GM12878 (cell line): ENCODE measurements around the gene NPW. TPM values are rescaled to one million over a fixed set of nuclear protein-coding genes. Genes with fewer than 3 reads are reported as not detected.

Experiments
- BMI1 ChIP-seq: fragments of 450-650 bp; IDR thresholded peaks from 2 replicates; pipeline ENCODE4 v1.6.1; 2016; ENCODE audit warnings: mild to moderate bottlenecking, moderate library complexity, borderline replicate concordance
- CHD2 ChIP-seq: IDR thresholded peaks from 2 replicates; pipeline ENCODE4 v1.6.1; 2011; ENCODE audit warnings: low read depth, low read length, improper control_type of control experiment, borderline replicate concordance
- HDGF ChIP-seq: fragments of 450-650 bp; IDR thresholded peaks from 2 replicates; pipeline ENCODE4 v1.6.1; 2016; ENCODE audit warnings: antibody characterized with exemption
- IKZF1 ChIP-seq: fragments of 450-650 bp; conservative IDR thresholded peaks from 2 replicates; pipeline ENCODE4 v1.6.1; 2017; ENCODE audit warnings: antibody characterized with exemption, mild to moderate bottlenecking
- JUNB ChIP-seq: IDR thresholded peaks from 2 replicates; pipeline ENCODE4 v1.6.1; 2016; ENCODE audit warnings: antibody characterized with exemption, mild to moderate bottlenecking
- MYB ChIP-seq: fragments of 150-350 bp; IDR thresholded peaks from 2 replicates; pipeline ENCODE4 v1.6.1; 2014; ENCODE audit warnings: mild to moderate bottlenecking, low read depth, low read length, borderline replicate concordance
- NFIC ChIP-seq: IDR thresholded peaks from 2 replicates; pipeline ENCODE4 v1.6.1; 2012; ENCODE audit warnings: low read depth, mild to moderate bottlenecking, inconsistent platforms, low read length, moderate library complexity
- RBBP5 ChIP-seq: fragments of 200-600 bp; sonication (generic); conservative IDR thresholded peaks from 2 replicates; pipeline ENCODE4 v1.6.1; 2016
- RFX5 ChIP-seq: IDR thresholded peaks from 2 replicates; pipeline ENCODE4 v1.6.1; 2011; ENCODE audit warnings: low read depth, low read length, improper control_type of control experiment
- RUNX3 ChIP-seq: IDR thresholded peaks from 2 replicates; pipeline ENCODE4 v1.6.1; 2012; ENCODE audit warnings: low read length, inconsistent platforms
- SMC3 ChIP-seq: IDR thresholded peaks from 2 replicates; pipeline ENCODE4 v1.6.1; 2011; ENCODE audit warnings: low read length, improper control_type of control experiment, borderline replicate concordance
- ZBED1 ChIP-seq: IDR thresholded peaks from 2 replicates; pipeline ENCODE4 v1.6.1; 2016; ENCODE audit warnings: borderline replicate concordance
- polyA plus RNA-seq, 11 experiments: library from polyadenylated mRNA; depleted of rRNA in 4 of 11; unstranded in 6 of 11; stranded (reverse) in 5 of 11; fragments of >200 nt; fragmentation: Nextera tagmentation in 4 of 11; fragmentation: Illumina TruSeq in 1 of 11; extraction: Ambion mirVana in 4 of 11; extraction: Trizol in 1 of 11; gene quantifications; 1 replicate in 1 of 11; 2 replicates in 10 of 11; pipeline versions ENCODE4 v1.2.1 to v1.2.3, GENCODE V29; 2011 to 2016; ENCODE audit warnings: inconsistent platforms in 2 of 11, missing spikeins in 2 of 11, low read depth in 1 of 11
- total RNA-seq, 4 experiments: library from RNA; depleted of rRNA in 3 of 4; stranded (reverse); fragments of >200 nt in 3 of 4; fragmentation: Illumina TruSeq in 1 of 4; extraction: Trizol in 1 of 4; gene quantifications; 2 replicates each; pipeline versions ENCODE4 v1.2.1 to v1.2.3, GENCODE V29; 2013 to 2021
- TF ChIP-seq, protein P1 (sequence below): fragments of 450-650 bp; IDR thresholded peaks from 2 replicates; pipeline ENCODE4 v1.6.1; 2017; ENCODE audit warnings: mild to moderate bottlenecking, moderate library complexity
- TF ChIP-seq, protein P2 (sequence below): fragments of 450-650 bp; IDR thresholded peaks from 2 replicates; pipeline ENCODE4 v1.6.1; 2018; ENCODE audit warnings: borderline replicate concordance, mild to moderate bottlenecking; ENCODE audit not compliant: partially characterized antibody
- TF ChIP-seq, protein P3 (sequence below): fragments of 150-350 bp; IDR thresholded peaks from 2 replicates; pipeline ENCODE4 v1.6.1; 2016; ENCODE audit warnings: low read depth, low read length
- TF ChIP-seq, protein P4 (sequence below): fragments of 450-650 bp; IDR thresholded peaks from 2 replicates; pipeline ENCODE4 v1.6.1; 2017; ENCODE audit warnings: mild to moderate bottlenecking, moderate library complexity

Gene NPW
- total and polyA plus RNA-seq, 10 of the 15 experiments (the other 5 are each of a cell fraction or from before 2014, with no cell fraction given), result 0.23 to 2.5 (median 0.98) TPM; not detected in 4

DNA sequence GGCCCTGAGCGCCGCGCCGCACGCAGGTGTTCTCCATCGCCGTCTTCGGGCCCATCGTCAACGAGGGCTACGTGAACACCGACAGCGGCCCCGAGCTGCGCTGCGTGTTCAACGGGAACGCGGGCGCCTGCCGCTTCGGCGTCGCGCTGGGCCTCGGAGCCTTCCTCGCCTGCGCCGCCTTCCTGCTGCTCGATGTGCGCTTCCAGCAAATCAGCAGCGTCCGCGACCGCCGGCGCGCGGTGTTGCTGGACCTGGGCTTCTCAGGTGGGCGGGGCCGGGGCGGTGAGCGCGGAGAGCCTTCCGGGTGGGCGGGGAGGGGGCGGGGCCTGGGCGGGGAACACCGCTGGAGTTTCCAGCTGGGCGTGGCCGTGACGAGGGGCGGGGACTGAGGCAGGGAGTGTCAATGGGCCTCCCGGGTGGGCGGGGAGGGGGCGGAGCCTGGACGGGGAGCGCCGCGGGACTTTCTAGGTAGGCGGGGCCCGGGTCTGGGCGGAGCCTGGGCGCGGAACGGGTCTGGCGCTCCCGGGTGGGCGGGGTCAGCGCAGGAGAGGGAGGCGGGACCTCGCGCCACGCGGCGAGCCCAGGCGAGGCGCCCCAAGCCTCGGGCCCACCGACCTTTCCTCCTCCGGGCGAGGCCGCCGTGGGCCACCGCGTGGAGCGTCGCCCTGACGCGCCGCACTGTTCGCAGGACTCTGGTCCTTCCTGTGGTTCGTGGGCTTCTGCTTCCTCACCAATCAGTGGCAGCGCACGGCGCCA lies 27.5 kb upstream of the NPW start (continued):
- TF ChIP-seq, protein P1, sequence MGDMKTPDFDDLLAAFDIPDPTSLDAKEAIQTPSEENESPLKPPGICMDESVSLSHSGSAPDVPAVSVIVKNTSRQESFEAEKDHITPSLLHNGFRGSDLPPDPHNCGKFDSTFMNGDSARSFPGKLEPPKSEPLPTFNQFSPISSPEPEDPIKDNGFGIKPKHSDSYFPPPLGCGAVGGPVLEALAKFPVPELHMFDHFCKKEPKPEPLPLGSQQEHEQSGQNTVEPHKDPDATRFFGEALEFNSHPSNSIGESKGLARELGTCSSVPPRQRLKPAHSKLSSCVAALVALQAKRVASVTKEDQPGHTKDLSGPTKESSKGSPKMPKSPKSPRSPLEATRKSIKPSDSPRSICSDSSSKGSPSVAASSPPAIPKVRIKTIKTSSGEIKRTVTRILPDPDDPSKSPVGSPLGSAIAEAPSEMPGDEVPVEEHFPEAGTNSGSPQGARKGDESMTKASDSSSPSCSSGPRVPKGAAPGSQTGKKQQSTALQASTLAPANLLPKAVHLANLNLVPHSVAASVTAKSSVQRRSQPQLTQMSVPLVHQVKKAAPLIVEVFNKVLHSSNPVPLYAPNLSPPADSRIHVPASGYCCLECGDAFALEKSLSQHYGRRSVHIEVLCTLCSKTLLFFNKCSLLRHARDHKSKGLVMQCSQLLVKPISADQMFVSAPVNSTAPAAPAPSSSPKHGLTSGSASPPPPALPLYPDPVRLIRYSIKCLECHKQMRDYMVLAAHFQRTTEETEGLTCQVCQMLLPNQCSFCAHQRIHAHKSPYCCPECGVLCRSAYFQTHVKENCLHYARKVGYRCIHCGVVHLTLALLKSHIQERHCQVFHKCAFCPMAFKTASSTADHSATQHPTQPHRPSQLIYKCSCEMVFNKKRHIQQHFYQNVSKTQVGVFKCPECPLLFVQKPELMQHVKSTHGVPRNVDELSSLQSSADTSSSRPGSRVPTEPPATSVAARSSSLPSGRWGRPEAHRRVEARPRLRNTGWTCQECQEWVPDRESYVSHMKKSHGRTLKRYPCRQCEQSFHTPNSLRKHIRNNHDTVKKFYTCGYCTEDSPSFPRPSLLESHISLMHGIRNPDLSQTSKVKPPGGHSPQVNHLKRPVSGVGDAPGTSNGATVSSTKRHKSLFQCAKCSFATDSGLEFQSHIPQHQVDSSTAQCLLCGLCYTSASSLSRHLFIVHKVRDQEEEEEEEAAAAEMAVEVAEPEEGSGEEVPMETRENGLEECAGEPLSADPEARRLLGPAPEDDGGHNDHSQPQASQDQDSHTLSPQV, result peak; percentile 78; the same call in 1 of the 2 replicates
- TF ChIP-seq, protein P2, sequence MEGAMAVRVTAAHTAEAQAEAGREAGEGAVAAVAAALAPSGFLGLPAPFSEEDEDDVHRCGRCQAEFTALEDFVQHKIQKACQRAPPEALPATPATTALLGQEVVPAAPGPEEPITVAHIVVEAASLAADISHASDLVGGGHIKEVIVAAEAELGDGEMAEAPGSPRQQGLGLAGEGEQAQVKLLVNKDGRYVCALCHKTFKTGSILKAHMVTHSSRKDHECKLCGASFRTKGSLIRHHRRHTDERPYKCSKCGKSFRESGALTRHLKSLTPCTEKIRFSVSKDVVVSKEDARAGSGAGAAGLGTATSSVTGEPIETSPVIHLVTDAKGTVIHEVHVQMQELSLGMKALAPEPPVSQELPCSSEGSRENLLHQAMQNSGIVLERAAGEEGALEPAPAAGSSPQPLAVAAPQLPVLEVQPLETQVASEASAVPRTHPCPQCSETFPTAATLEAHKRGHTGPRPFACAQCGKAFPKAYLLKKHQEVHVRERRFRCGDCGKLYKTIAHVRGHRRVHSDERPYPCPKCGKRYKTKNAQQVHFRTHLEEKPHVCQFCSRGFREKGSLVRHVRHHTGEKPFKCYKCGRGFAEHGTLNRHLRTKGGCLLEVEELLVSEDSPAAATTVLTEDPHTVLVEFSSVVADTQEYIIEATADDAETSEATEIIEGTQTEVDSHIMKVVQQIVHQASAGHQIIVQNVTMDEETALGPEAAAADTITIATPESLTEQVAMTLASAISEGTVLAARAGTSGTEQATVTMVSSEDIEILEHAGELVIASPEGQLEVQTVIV, result no peak
- TF ChIP-seq RFX5, result peak; percentile 37; the same call in 1 of the 2 replicates
- no peak for TF ChIP-seq NFIC
- no peak for TF ChIP-seq RBBP5
- TF ChIP-seq BMI1, result no peak
- TF ChIP-seq ZBED1, result no peak
- TF ChIP-seq, protein P3, sequence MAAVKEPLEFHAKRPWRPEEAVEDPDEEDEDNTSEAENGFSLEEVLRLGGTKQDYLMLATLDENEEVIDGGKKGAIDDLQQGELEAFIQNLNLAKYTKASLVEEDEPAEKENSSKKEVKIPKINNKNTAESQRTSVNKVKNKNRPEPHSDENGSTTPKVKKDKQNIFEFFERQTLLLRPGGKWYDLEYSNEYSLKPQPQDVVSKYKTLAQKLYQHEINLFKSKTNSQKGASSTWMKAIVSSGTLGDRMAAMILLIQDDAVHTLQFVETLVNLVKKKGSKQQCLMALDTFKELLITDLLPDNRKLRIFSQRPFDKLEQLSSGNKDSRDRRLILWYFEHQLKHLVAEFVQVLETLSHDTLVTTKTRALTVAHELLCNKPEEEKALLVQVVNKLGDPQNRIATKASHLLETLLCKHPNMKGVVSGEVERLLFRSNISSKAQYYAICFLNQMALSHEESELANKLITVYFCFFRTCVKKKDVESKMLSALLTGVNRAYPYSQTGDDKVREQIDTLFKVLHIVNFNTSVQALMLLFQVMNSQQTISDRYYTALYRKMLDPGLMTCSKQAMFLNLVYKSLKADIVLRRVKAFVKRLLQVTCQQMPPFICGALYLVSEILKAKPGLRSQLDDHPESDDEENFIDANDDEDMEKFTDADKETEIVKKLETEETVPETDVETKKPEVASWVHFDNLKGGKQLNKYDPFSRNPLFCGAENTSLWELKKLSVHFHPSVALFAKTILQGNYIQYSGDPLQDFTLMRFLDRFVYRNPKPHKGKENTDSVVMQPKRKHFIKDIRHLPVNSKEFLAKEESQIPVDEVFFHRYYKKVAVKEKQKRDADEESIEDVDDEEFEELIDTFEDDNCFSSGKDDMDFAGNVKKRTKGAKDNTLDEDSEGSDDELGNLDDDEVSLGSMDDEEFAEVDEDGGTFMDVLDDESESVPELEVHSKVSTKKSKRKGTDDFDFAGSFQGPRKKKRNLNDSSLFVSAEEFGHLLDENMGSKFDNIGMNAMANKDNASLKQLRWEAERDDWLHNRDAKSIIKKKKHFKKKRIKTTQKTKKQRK, result no peak
- TF ChIP-seq, protein P4, sequence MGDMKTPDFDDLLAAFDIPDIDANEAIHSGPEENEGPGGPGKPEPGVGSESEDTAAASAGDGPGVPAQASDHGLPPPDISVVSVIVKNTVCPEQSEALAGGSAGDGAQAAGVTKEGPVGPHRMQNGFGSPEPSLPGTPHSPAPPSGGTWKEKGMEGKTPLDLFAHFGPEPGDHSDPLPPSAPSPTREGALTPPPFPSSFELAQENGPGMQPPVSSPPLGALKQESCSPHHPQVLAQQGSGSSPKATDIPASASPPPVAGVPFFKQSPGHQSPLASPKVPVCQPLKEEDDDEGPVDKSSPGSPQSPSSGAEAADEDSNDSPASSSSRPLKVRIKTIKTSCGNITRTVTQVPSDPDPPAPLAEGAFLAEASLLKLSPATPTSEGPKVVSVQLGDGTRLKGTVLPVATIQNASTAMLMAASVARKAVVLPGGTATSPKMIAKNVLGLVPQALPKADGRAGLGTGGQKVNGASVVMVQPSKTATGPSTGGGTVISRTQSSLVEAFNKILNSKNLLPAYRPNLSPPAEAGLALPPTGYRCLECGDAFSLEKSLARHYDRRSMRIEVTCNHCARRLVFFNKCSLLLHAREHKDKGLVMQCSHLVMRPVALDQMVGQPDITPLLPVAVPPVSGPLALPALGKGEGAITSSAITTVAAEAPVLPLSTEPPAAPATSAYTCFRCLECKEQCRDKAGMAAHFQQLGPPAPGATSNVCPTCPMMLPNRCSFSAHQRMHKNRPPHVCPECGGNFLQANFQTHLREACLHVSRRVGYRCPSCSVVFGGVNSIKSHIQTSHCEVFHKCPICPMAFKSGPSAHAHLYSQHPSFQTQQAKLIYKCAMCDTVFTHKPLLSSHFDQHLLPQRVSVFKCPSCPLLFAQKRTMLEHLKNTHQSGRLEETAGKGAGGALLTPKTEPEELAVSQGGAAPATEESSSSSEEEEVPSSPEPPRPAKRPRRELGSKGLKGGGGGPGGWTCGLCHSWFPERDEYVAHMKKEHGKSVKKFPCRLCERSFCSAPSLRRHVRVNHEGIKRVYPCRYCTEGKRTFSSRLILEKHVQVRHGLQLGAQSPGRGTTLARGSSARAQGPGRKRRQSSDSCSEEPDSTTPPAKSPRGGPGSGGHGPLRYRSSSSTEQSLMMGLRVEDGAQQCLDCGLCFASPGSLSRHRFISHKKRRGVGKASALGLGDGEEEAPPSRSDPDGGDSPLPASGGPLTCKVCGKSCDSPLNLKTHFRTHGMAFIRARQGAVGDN, result peak; percentile 93
- TF ChIP-seq SMC3, result no peak
- TF ChIP-seq IKZF1, result no peak; the same call in none of the 2 replicates
- no peak for TF ChIP-seq CHD2
- TF ChIP-seq JUNB, result no peak
- no peak for TF ChIP-seq MYB
- TF ChIP-seq HDGF, result no peak
- TF ChIP-seq RUNX3, result no peak
